ENCODE measurements around the gene ZFP82. TPM values are rescaled to one million over a fixed set of nuclear protein-coding genes. Genes with fewer than 3 reads are reported as not detected.
A peak's percentile ranks its signal among the peaks of the same experiment; 100 is the strongest.

The ZFP82 gene
- total and polyA plus RNA-seq, 2 experiments from 2014 or later: 16.8 to 21.2 TPM

GRCh38 chr19:36392916-36393673 is 25.3 kb downstream of the ZFP82 start:
- DNase-seq (ENCODE audit: low spot score) (peak; percentile 40), ATAC-seq (no peak)
- Histone ChIP-seq H3K36me3 (ENCODE audit: insufficient read depth) (peaks cover 60% of the 10 kb centered on the region), H3K27ac (ENCODE audit: low read depth) (peak overlapping the region; percentile 55; the same call in 1 of the 2 replicates), H3K79me2 (replicated peaks; ENCODE audit: insufficient read depth) (no peaks in the 10 kb centered on the region), H3F3A (replicated peaks; ENCODE audit: low read depth) (no peaks in the 10 kb centered on the region), H3K4me2 (no peak overlapping the region), H3K9me2 (ENCODE audit: insufficient read depth) (no peaks in the 10 kb centered on the region; the same call in 1 of the 2 replicates), H4K20me1 (replicated peaks; ENCODE audit: insufficient read depth) (no peaks in the 10 kb centered on the region), H2AFZ (no peak overlapping the region), H3K4me3 (no peak overlapping the region), H3K27me3 (ENCODE audit: insufficient read depth) (no peaks in the 10 kb centered on the region), H3K4me1 (ENCODE audit: insufficient read depth) (no peaks in the 10 kb centered on the region)
- no peaks in the 10 kb centered on the region for H3K27me3 Mint-ChIP-seq (ENCODE audit: insufficient read depth, low read depth, poor library complexity)
- no peaks in the 10 kb centered on the region for H3K4me1 Mint-ChIP-seq
- TF ChIP-seq POLR2AphosphoS5 (IDR thresholded peaks at IDR 0.05; ENCODE audit: low read depth): no peak
- no peak for TF ChIP-seq ETS1 (IDR thresholded peaks at IDR 0.05)
- TF ChIP-seq STAT1 (IDR thresholded peaks at IDR 0.05; ENCODE audit: unreplicated experiment): no peak
- no peak overlapping the region for H3K27ac Mint-ChIP-seq
- peaks cover 85% of the 10 kb centered on the region for H3K9me3 Mint-ChIP-seq
- peaks cover 87% of the 10 kb centered on the region for H3K36me3 Mint-ChIP-seq (ENCODE audit: low read depth)
- no peak overlapping the region for H3K4me3 Mint-ChIP-seq

GRCh38 chr19:36379510-36379819 is 39.0 kb downstream of the ZFP82 start:
- TF ChIP-seq ZNF462 (CRISPR knock-in tag; IDR thresholded peaks at IDR 0.05): no peak
- TF ChIP-seq STAT1 (IDR thresholded peaks at IDR 0.05; ENCODE audit: unreplicated experiment): no peak
- Histone ChIP-seq H3K27ac (ENCODE audit: low read depth) (no peak overlapping the region), H3K36me3 (ENCODE audit: insufficient read depth) (no peaks in the 10 kb centered on the region), H3K9me2 (ENCODE audit: insufficient read depth) (no peaks in the 10 kb centered on the region), H3K4me3 (peak overlapping the region; percentile 92), H3K4me1 (ENCODE audit: insufficient read depth) (peaks cover 8% of the 10 kb centered on the region), H3K27me3 (ENCODE audit: insufficient read depth) (no peaks in the 10 kb centered on the region), H4K20me1 (replicated peaks; ENCODE audit: insufficient read depth) (peaks cover 19% of the 10 kb centered on the region; the same call in 1 of the 2 replicates), H3K4me2 (peak overlapping the region; percentile 97), H3K79me2 (replicated peaks; ENCODE audit: insufficient read depth) (peaks cover 27% of the 10 kb centered on the region), H2AFZ (peak overlapping the region; percentile 97), H3F3A (replicated peaks; ENCODE audit: low read depth) (0 out of 2 replicates have a peak, but pooled peaks cover 5% of the 10 kb centered on the region)
- Mint-ChIP-seq H3K4me3 (peak overlapping the region; percentile 85), H3K36me3 (ENCODE audit: low read depth) (no peaks in the 10 kb centered on the region; the same call in 2 of the 3 replicates), H3K27me3 (ENCODE audit: insufficient read depth, low read depth, poor library complexity) (no peaks in the 10 kb centered on the region), H3K9me3 (no peaks in the 10 kb centered on the region), H3K27ac (no peak overlapping the region), H3K4me1 (peaks cover 8% of the 10 kb centered on the region)
- DNase-seq (ENCODE audit: low spot score) (no peak), ATAC-seq (no peak)

Data from GM23338 (cell line).